MCF 10A (cell line): Measurements from ENCODE around the gene PLD4. TPM values are rescaled to one million over a fixed set of nuclear protein-coding genes. Genes with fewer than 3 reads are reported as not detected.
"Not testable (repeated sequence)": the region's sequence is repeated elsewhere in the genome, so short reads cannot be mapped to it uniquely, and the experiment has no call there.

Experiments
- BruUV-seq: library from RNA; stranded (reverse); fragments of 400-500 nt; replicated peaks from 2 replicates; lab custom pipeline; 2021; lab: Mats Ljungman, UMichigan
- CTCF ChIA-PET: fragments of 300-600 bp; sonication (Branson Sonifier 250); formaldehyde crosslinking; extraction: SDS; loops from one replicate; lab custom pipeline; 2021; ENCODE audit warnings: antibody characterized with exemption, inconsistent platforms; lab: Yijun Ruan, JAX
- POLR2A ChIA-PET: fragments of 300-600, 350-650 bp; sonication (Branson Sonifier 250); formaldehyde crosslinking; extraction: SDS; loops from one replicate; lab custom pipeline; 2020; ENCODE audit warnings: antibody characterized with exemption, inconsistent platforms; lab: Yijun Ruan, JAX
- DNase-seq: peaks from one replicate; pipeline ENCODE4 v3.0.0-alpha.2; 2018; ENCODE audit not compliant: unreplicated experiment
- H3K27ac Mint-ChIP-seq: one replicate; pipeline ENCODE4 v1.8.0; 2022; ENCODE audit warnings: mild to moderate bottlenecking, low read depth, mixed read lengths; ENCODE audit not compliant: unreplicated experiment
- H3K27me3 Mint-ChIP-seq: one replicate; pipeline ENCODE4 v1.8.0; 2022; ENCODE audit warnings: mixed read lengths; ENCODE audit not compliant: insufficient read depth, unreplicated experiment
- H3K36me3 Mint-ChIP-seq: one replicate; pipeline ENCODE4 v1.8.0; 2022; ENCODE audit warnings: mild to moderate bottlenecking, moderate library complexity, mixed read lengths; ENCODE audit not compliant: insufficient read depth, unreplicated experiment
- H3K4me1 Mint-ChIP-seq: one replicate; pipeline ENCODE4 v1.8.0; 2022; ENCODE audit warnings: mixed read lengths; ENCODE audit not compliant: insufficient read depth, unreplicated experiment
- H3K4me3 Mint-ChIP-seq: one replicate; pipeline ENCODE4 v1.8.0; 2022; ENCODE audit warnings: mild to moderate bottlenecking, moderate library complexity, mixed read lengths; ENCODE audit not compliant: unreplicated experiment
- H3K9me3 Mint-ChIP-seq: one replicate; pipeline ENCODE4 v1.8.0; 2022; ENCODE audit warnings: mixed read lengths; ENCODE audit not compliant: unreplicated experiment
- intact Hi-C: fragments of 100-400 bp; cut with micrococcal nuclease; formaldehyde crosslinking; loops from 2 replicates; pipeline ENCODE4 v1.14.1; 2022
- total RNA-seq: library from RNA; stranded (reverse); gene quantifications from 2 replicates; pipeline ENCODE4 v1.2.3, GENCODE V29; 2022
- TF ChIP-seq, protein P1 (sequence below): fragments of 200-600 bp; IDR thresholded peaks from one replicate; pipeline ENCODE4 v1.8.0; 2022; ENCODE audit warnings: antibody characterized with exemption, mild to moderate bottlenecking; ENCODE audit not compliant: unreplicated experiment

The PLD4 gene
- total RNA-seq, 1 experiment from 2014 or later: not detected

DNA sequence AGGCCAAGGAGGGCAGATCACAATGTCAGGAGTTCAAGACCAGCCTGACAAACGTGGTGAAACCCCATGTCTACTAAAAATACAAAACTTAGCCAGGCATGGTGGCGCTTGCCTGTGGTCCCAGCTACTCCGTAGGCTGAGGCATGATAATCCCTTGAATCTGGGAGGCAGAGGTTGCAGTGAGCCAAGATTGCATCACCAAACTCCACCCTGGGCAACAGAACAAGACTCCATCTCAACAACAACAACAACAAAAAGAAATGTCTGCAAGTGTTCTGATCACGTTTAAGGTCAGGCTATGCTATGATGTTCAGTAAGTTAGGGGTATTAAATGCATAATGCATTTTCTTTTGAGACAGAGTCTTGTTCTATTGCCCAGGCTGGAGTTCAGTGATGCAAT lies 6.7 kb upstream of the PLD4 start:
- Mint-ChIP-seq H3K4me3 (no peak overlapping the region), H3K9me3 (no peaks in the 10 kb centered on the region), H3K27me3 (peaks cover 30% of the 10 kb centered on the region), H3K4me1 (no peaks in the 10 kb centered on the region), H3K27ac (no peak overlapping the region), H3K36me3 (peaks cover 6% of the 10 kb centered on the region)
- intact Hi-C loops: no loop called here
- ChIA-PET CTCF (no interaction called here), POLR2A (no interaction called here)
- BruUV-seq: no TSS peak
- DNase-seq: no peak
- TF ChIP-seq, protein P1, sequence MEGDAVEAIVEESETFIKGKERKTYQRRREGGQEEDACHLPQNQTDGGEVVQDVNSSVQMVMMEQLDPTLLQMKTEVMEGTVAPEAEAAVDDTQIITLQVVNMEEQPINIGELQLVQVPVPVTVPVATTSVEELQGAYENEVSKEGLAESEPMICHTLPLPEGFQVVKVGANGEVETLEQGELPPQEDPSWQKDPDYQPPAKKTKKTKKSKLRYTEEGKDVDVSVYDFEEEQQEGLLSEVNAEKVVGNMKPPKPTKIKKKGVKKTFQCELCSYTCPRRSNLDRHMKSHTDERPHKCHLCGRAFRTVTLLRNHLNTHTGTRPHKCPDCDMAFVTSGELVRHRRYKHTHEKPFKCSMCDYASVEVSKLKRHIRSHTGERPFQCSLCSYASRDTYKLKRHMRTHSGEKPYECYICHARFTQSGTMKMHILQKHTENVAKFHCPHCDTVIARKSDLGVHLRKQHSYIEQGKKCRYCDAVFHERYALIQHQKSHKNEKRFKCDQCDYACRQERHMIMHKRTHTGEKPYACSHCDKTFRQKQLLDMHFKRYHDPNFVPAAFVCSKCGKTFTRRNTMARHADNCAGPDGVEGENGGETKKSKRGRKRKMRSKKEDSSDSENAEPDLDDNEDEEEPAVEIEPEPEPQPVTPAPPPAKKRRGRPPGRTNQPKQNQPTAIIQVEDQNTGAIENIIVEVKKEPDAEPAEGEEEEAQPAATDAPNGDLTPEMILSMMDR: no peak

DNA sequence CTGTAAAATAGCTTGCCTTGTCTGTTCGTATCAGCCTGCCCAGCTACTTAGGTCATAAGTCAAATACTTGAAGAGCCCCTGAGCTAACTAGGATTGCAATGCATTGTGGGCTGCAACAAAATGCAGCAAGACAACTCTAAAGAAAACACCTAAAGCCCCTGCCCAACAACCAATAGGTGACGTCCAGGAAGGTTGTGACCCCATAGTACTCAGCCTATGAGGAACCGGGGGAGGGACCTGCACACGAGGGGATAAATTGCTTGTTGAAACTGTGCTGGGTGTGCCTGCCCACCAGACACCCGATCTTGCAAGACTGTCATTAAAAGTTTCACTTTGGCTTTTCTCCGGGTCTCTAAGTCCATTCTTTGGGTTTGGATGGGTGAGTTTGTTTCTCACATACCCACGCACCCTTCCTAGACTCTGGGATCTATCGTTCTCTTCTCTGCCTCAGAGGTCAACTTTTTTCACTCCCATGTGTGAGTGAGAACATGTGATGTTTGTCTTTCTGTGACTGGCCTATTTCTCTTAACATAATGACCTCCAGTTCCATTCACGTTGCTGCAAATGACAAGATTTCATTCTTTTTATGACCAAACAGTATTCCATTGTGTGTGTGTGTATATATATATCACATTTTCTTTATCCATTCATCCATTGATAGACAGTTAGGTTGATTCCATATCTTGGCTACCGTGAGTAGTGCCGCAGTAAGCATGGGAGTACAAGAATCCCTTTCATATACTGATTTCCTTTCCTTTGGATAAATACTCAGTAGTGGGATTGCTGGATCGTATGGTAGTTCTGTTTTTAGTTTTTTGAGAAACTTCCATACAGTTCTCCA lies 5.3 kb upstream of the PLD4 start:
- DNase-seq, H3K4me3 Mint-ChIP-seq, H3K9me3 Mint-ChIP-seq, H3K27ac Mint-ChIP-seq, BruUV-seq, CTCF ChIA-PET, H3K36me3 Mint-ChIP-seq, H3K4me1 Mint-ChIP-seq, intact Hi-C loops: not testable (repeated sequence)
- peaks cover 24% of the 10 kb centered on the region for H3K27me3 Mint-ChIP-seq
- POLR2A ChIA-PET: interaction anchor here (0.6 kb wide), 1 partner anchor 249 kb away, joined by 4 read pairs; no protein-coding TSS in a partner anchor

DNA sequence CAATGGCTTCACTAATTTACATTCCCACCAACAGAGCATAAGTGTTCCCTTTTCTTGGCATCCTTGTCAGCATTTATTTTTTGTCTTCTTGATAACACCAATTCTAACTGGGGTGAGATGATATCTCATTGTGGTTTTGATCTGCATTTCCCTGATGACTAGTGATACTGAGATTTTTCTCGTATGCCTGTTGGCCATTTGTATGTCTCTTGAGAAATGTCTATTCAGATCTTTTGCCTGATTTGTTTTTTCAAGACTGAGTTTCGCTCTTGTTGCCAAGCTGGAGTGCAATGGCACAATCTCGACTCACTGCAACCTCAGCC lies 4.7 kb upstream of the PLD4 start:
- no peak for DNase-seq
- Mint-ChIP-seq H3K9me3 (no peaks in the 10 kb centered on the region), H3K4me1 (no peaks in the 10 kb centered on the region), H3K36me3 (peaks cover 6% of the 10 kb centered on the region), H3K27ac (no peak overlapping the region), H3K4me3 (no peak overlapping the region), H3K27me3 (peaks cover 18% of the 10 kb centered on the region)
- intact Hi-C loops: no loop called here
- BruUV-seq: no TSS peak
- CTCF ChIA-PET: interaction anchor here (0.6 kb wide), 1 partner anchor 134 kb away, joined by 3 read pairs; no protein-coding TSS in a partner anchor
- POLR2A ChIA-PET: no interaction called here
- TF ChIP-seq, protein P1: no peak

DNA sequence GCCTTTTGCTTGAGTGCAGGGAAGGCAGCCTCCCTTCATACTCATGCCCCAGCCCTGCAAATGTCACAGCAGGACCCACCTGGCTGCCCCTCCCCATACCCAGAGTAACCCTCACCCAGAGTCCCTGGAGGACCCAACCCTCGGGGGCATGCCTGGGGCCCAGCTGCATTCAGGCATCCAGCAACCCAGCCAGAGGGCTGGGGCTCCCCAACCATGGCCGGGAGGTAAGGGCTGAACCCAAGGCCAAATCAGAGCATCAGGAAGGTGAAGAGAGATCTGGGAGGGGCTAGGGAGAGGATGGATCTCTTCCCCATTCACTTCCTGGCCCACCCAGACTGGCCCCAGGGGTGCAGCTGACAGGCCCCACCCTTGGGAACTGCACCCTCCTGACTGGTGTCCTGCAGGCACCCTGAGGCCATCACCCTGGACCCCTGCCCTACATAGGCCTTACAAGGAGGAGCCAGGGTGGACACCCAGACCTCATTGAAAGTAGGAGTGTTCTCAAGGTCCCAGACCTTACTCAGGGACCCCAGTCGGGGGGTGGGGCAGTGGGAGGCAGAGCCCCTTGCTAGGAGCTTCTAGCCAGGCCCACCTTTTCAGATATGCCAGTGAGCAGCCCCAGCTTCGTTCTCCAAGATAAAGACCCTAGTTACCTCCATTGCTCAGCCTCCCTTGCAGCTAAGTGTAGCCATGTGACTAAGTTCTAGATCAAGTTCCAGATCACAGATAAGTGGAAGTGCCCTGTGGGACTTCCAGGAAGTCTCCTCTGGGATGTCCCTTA lies 849 bp upstream of the PLD4 start:
- no peak overlapping the region for H3K4me3 Mint-ChIP-seq
- intact Hi-C loops: no loop called here
- no peaks in the 10 kb centered on the region for H3K9me3 Mint-ChIP-seq
- no TSS peak for BruUV-seq
- H3K36me3 Mint-ChIP-seq: peaks cover 1% of the 10 kb centered on the region
- no peaks in the 10 kb centered on the region for H3K27me3 Mint-ChIP-seq
- CTCF ChIA-PET: no interaction called here
- POLR2A ChIA-PET: no interaction called here
- no peak overlapping the region for H3K27ac Mint-ChIP-seq
- DNase-seq: no peak
- no peaks in the 10 kb centered on the region for H3K4me1 Mint-ChIP-seq
- TF ChIP-seq, protein P1: no peak
